Activated CD4-positive, alpha-beta memory T cell treated with anti-CD3 and anti-CD28 coated beads for 36 hours (primary cell): Measurements from ENCODE around the gene GINM1. TPM values are rescaled to one million over a fixed set of nuclear protein-coding genes. Genes with fewer than 3 reads are reported as not detected.

Source experiments
- CTCF ChIA-PET: fragments of 350-600 bp; sonication (Branson Sonifier 250); formaldehyde crosslinking; loops from one replicate; lab custom pipeline; 2021; ENCODE audit warnings: antibody characterized with exemption, inconsistent platforms; lab: Charles Lee
- POLR2A ChIA-PET: fragments of 350-600 bp; sonication (Branson Sonifier 250); formaldehyde crosslinking; loops from one replicate; lab custom pipeline; 2021; ENCODE audit warnings: antibody characterized with exemption; lab: Charles Lee
- DNase-seq: peaks from one replicate; pipeline ENCODE4 v3.0.0-alpha.2; 2020
- H3K27ac Mint-ChIP-seq: one replicate; pipeline ENCODE4 v1.8.0; 2021; ENCODE audit warnings: mixed read lengths
- H3K27me3 Mint-ChIP-seq: one replicate; pipeline ENCODE4 v1.8.0; 2021; ENCODE audit warnings: mixed read lengths
- H3K36me3 Mint-ChIP-seq: one replicate; pipeline ENCODE4 v1.8.0; 2021; ENCODE audit warnings: mixed read lengths
- H3K4me1 Mint-ChIP-seq: one replicate; pipeline ENCODE4 v1.8.0; 2021; ENCODE audit warnings: low read depth, mixed read lengths
- H3K4me3 Mint-ChIP-seq: one replicate; pipeline ENCODE4 v1.8.0; 2021; ENCODE audit warnings: mild to moderate bottlenecking, mixed read lengths
- H3K9me3 Mint-ChIP-seq: one replicate; pipeline ENCODE4 v1.8.0; 2021; ENCODE audit warnings: mixed read lengths
- intact Hi-C: fragments of 100-400 bp; cut with micrococcal nuclease; formaldehyde crosslinking; loops from one replicate; pipeline ENCODE4 v1.15.1; 2023
- total RNA-seq, 2 experiments: library from RNA; stranded (reverse); gene quantifications; one replicate each; pipeline ENCODE4 v1.2.3, GENCODE V29; 2021

GINM1 gene
- total RNA-seq, 2 experiments from 2014 or later = 15.6 to 16.0 TPM

DNA sequence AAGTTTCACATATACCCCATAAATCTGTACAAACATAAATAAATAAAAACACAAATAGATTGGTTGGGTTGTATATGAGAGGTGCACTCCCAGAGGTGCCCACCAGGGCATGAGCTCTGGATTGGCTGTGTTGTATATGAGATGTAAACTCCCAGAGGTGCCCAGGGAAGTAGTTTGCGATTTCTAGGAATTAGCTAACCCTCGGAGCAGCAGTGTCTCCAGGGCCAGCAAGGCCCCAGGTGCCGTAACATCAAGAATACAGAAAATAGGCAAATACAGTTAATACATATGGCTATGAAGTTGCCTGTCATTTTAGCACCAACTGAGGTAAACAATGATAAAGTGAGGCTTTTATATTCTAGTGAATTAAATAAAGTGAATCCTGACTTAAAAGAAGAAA is 5.4 kb upstream of the GINM1 start:
- Mint-ChIP-seq H3K4me3 (no peak overlapping the region), H3K9me3 (no peaks in the 10 kb centered on the region), H3K27me3 (peaks cover 5% of the 10 kb centered on the region), H3K36me3 (no peaks in the 10 kb centered on the region), H3K27ac (no peak overlapping the region), H3K4me1 (peaks cover 2% of the 10 kb centered on the region)
- ChIA-PET CTCF (interaction anchor here (0.6 to 1.4 kb wide), 4 partner anchors 10 to 531 kb away, joined by 3 to 6 read pairs (median 4); partner anchors contain the start of gene PPIL4), POLR2A (no interaction called here)
- peak; percentile 24 for DNase-seq
- intact Hi-C loops = loop anchor here (10.0 kb wide), 1 partner anchor 444 kb away; no protein-coding TSS in a partner anchor

- H3K27ac Mint-ChIP-seq = no peak overlapping the region
- POLR2A ChIA-PET = no interaction called here
- intact Hi-C loops = loop anchor here (10.0 kb wide), 1 partner anchor 441 kb away; no protein-coding TSS in a partner anchor
These were observed 2.8 kb upstream of the GINM1 start for GRCh38 chr6:149563203-149563927.

DNA sequence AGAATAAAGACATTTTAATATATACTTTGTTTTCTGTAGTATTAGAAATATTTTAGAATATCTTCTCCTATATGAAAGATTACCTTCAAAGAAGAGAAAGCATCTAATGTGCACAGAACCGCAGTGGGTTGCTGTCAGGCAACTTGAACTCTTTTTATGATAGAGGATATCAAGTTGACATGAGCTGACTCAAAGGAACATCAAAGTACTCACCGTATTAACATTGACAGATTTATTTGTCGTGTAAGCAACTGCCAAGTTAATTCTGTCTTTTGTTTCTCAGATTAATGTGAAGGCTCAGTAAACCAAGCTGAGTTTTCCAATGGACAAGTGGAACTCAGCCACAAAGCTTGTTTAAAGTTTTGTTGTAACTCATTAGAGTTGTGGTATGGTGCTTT is 2.2 kb upstream of the GINM1 start:
- CTCF ChIA-PET = interaction anchor here (1.4 to 1.6 kb wide), 2 partner anchors 18 to 153 kb away, joined by 4 to 9 read pairs; partner anchors contain the start of gene PPIL4
- H3K27ac Mint-ChIP-seq = no peak overlapping the region
- no peaks in the 10 kb centered on the region for H3K9me3 Mint-ChIP-seq
- intact Hi-C loops = loop anchor here (2.0 to 10.0 kb wide), 2 partner anchors 123 to 441 kb away; no protein-coding TSS in a partner anchor
- peaks cover 15% of the 10 kb centered on the region for H3K4me1 Mint-ChIP-seq
- H3K4me3 Mint-ChIP-seq = no peak overlapping the region
- no peak for DNase-seq
- H3K36me3 Mint-ChIP-seq = no peaks in the 10 kb centered on the region
- POLR2A ChIA-PET = interaction anchor here (2.5 kb wide), 1 partner anchor 18 kb away, joined by 8 read pairs; the partner anchor contains the start of gene PPIL4
- peaks cover 2% of the 10 kb centered on the region for H3K27me3 Mint-ChIP-seq

More at GRCh38 chr6:149563203-149563927, 2.8 kb upstream of the GINM1 start:
- Mint-ChIP-seq H3K9me3 (no peaks in the 10 kb centered on the region), H3K4me3 (no peak overlapping the region), H3K36me3 (no peaks in the 10 kb centered on the region), H3K4me1 (peaks cover 15% of the 10 kb centered on the region), H3K27me3 (peaks cover 2% of the 10 kb centered on the region)
- CTCF ChIA-PET = interaction anchor here (0.5 to 1.4 kb wide), 4 partner anchors 17 to 368 kb away, joined by 3 to 9 read pairs (median 4); partner anchors contain the start of gene PPIL4
- no peak for DNase-seq

GRCh38 chr6:149566410-149567193 is 427 bp downstream of the GINM1 start:
- H3K27ac Mint-ChIP-seq = peak overlapping the region; percentile 74
- POLR2A ChIA-PET = interaction anchor here (0.5 to 2.5 kb wide), 3 partner anchors 20 to 151 kb away, joined by 3 to 11 read pairs (median 8); partner anchors contain the start of genes LATS1 and PPIL4
- intact Hi-C loops = loop anchor here (1.0 to 10.0 kb wide), 8 partner anchors 20 to 1826 kb away; partner anchors contain the start of genes KATNA1, LATS1, PCMT1 and PPIL4
- H3K4me1 Mint-ChIP-seq = peaks cover 15% of the 10 kb centered on the region
- H3K9me3 Mint-ChIP-seq = no peaks in the 10 kb centered on the region
- DNase-seq = peak; percentile 65
- H3K27me3 Mint-ChIP-seq = peaks cover 2% of the 10 kb centered on the region
- H3K4me3 Mint-ChIP-seq = peak overlapping the region; percentile 91
- no peaks in the 10 kb centered on the region for H3K36me3 Mint-ChIP-seq
- CTCF ChIA-PET = interaction anchor here (1.2 to 1.6 kb wide), 2 partner anchors 9 to 22 kb away, joined by 6 to 7 read pairs; partner anchors contain the start of gene PPIL4

- POLR2A ChIA-PET = interaction anchor here (0.5 kb wide), 1 partner anchor 88 kb away, joined by 3 read pairs; no protein-coding TSS in a partner anchor
- Mint-ChIP-seq H3K27me3 (peaks cover 2% of the 10 kb centered on the region), H3K4me3 (peak overlapping the region; percentile 91), H3K4me1 (peaks cover 15% of the 10 kb centered on the region), H3K36me3 (no peaks in the 10 kb centered on the region), H3K9me3 (no peaks in the 10 kb centered on the region), H3K27ac (peak overlapping the region; percentile 74)
- no peak for DNase-seq
- CTCF ChIA-PET = no interaction called here
- intact Hi-C loops = loop anchor here (5.0 to 10.0 kb wide), 4 partner anchors 80 to 1825 kb away; partner anchors contain the start of genes ZBTB2 and ZC3H12D
These were observed 1.0 kb downstream of the GINM1 start for GRCh38 chr6:149567194-149567586.

DNA sequence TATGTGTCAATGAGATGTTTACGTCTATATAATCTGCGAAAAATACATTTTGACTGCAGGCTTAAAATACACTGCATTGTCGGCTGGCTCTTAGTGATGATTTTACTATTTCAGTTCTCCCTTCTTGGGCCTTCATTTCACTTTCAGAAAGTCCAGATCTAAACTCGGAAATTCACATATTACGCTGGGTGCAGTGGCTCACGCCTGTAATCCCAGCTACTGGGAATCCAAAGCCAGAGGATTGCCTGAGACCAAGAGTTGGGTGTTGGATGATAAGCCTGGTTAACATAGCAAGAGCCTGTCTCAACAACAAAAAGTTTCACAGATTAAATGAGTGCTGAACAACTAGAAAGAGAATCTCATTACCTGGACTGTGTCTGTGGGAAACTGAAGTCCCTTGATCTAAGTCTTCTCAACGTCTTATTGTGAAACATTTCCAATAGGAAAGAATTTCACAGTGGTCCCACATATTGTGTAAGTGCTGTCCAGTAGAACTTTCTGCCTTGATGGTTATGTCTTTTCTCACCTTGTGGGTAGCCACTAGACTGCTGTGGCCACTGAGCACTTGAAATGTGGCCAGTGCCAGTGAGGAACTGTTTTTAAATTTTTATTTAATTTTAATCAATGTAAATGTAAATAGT is 1.9 kb downstream of the GINM1 start:
- POLR2A ChIA-PET = no interaction called here
- no peaks in the 10 kb centered on the region for H3K36me3 Mint-ChIP-seq

DNA sequence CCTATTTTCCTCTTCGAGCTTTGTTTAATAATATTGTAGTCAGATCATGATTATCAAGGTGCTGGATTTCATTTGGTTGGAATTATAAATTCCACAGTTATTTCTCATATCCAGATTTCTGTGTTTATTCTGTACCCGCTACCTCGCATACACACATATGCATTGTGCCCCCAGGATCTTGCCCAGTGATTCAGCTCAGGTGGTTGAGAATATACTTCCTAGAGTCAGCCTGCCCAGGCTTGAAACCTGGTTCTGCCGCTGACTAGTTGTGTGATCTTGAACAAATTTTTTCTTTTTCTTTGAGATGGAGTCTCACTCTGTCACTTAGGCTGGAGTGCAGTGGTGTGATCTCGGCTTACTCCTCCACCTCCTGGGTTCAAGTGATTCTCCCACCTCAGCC is 14.7 kb downstream of the GINM1 start:
- Mint-ChIP-seq H3K4me3 (no peak overlapping the region), H3K36me3 (peaks cover 11% of the 10 kb centered on the region), H3K9me3 (no peaks in the 10 kb centered on the region), H3K27ac (no peak overlapping the region), H3K4me1 (no peaks in the 10 kb centered on the region), H3K27me3 (no peaks in the 10 kb centered on the region)
- CTCF ChIA-PET = interaction anchor here (0.6 to 0.9 kb wide), 2 partner anchors 10 to 43 kb away, joined by 3 read pairs; no protein-coding TSS in a partner anchor
- POLR2A ChIA-PET = no interaction called here
- DNase-seq = no peak
- intact Hi-C loops = no loop called here

More for the DNA sequence above, 1.9 kb downstream of the GINM1 start:
- CTCF ChIA-PET = no interaction called here
- Mint-ChIP-seq H3K27ac (no peak overlapping the region), H3K4me3 (no peak overlapping the region), H3K9me3 (no peaks in the 10 kb centered on the region), H3K27me3 (peaks cover 2% of the 10 kb centered on the region), H3K4me1 (peaks cover 15% of the 10 kb centered on the region)
- DNase-seq = no peak
- intact Hi-C loops = loop anchor here (5.0 to 10.0 kb wide), 4 partner anchors 81 to 1824 kb away; partner anchors contain the start of genes ZBTB2 and ZC3H12D

DNA sequence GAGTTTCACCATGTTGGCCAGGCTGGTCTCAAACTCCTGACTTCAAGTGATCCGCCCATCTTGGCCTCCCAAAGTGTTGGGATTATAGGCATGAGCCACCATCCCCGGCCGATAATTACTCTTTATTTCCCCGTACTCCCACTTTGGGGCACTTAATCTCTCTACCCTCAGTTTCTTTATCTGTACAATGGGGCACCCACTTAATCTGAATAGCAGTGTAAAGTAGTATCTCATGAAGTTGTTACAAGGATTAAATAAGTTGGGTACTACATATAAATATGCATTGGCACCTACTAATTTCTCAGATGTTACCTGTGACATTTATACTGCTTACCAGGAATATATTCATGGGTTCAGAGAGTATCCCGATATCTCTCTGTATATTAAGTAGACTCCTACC is 15.2 kb downstream of the GINM1 start:
- DNase-seq = no peak
- intact Hi-C loops = no loop called here
- ChIA-PET CTCF (no interaction called here), POLR2A (no interaction called here)
- Mint-ChIP-seq H3K4me1 (no peaks in the 10 kb centered on the region), H3K27me3 (no peaks in the 10 kb centered on the region), H3K36me3 (peaks cover 11% of the 10 kb centered on the region), H3K27ac (no peak overlapping the region), H3K9me3 (no peaks in the 10 kb centered on the region), H3K4me3 (no peak overlapping the region)

- POLR2A ChIA-PET = no interaction called here
- H3K36me3 Mint-ChIP-seq = peaks cover 14% of the 10 kb centered on the region
- no peak overlapping the region for H3K27ac Mint-ChIP-seq
- no peaks in the 10 kb centered on the region for H3K4me1 Mint-ChIP-seq
- CTCF ChIA-PET = interaction anchor here (0.6 kb wide), 1 partner anchor 112 kb away, joined by 3 read pairs; no protein-coding TSS in a partner anchor
- no peak for DNase-seq
- intact Hi-C loops = no loop called here
- H3K9me3 Mint-ChIP-seq = no peaks in the 10 kb centered on the region
- H3K27me3 Mint-ChIP-seq = no peaks in the 10 kb centered on the region
- H3K4me3 Mint-ChIP-seq = no peak overlapping the region
These were observed 20.0 kb downstream of the GINM1 start for GRCh38 chr6:149586149-149586548.

DNA sequence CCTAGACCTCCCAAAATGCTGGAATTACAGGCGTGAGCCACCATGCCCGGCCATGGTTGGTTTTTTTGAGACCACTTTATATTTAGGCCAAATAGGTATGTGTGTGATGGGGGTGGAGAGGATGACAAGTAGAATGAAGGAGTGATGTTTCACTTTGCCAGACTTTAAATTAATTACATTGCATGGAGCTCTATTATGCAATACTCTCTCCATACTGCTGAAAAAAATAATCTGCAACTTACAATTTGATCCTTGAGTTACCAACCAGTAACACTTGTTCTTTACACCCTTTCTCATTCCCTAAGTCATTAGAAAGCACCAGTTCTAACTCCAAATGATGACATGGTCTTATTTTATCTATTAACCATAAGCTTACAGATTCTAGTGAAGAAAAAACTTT is 26.8 kb downstream of the GINM1 start:
- Mint-ChIP-seq H3K4me1 (no peaks in the 10 kb centered on the region), H3K27me3 (no peaks in the 10 kb centered on the region), H3K4me3 (no peak overlapping the region), H3K9me3 (no peaks in the 10 kb centered on the region), H3K36me3 (peaks cover 21% of the 10 kb centered on the region), H3K27ac (no peak overlapping the region)
- CTCF ChIA-PET = interaction anchor here (1.1 kb wide), 1 partner anchor 47 kb away, joined by 3 read pairs; the partner anchor contains the start of gene PPIL4
- intact Hi-C loops = no loop called here
- POLR2A ChIA-PET = no interaction called here
- no peak for DNase-seq

- ChIA-PET POLR2A (no interaction called here), CTCF (interaction anchor here (1.1 kb wide), 1 partner anchor 48 kb away, joined by 3 read pairs; the partner anchor contains the start of gene PPIL4)
- Mint-ChIP-seq H3K36me3 (peaks cover 21% of the 10 kb centered on the region), H3K4me3 (no peak overlapping the region), H3K27me3 (no peaks in the 10 kb centered on the region), H3K4me1 (no peaks in the 10 kb centered on the region), H3K9me3 (no peaks in the 10 kb centered on the region), H3K27ac (no peak overlapping the region)
- intact Hi-C loops = no loop called here
- DNase-seq = no peak
These were observed 27.2 kb downstream of the GINM1 start for GRCh38 chr6:149593408-149593807.
